Neural crest cell (in vitro differentiated cells): Measurements from ENCODE around the gene CFAP300. TPM values are rescaled to one million over a fixed set of nuclear protein-coding genes. Genes with fewer than 3 reads are reported as not detected.
A peak's percentile ranks its signal among the peaks of the same experiment; 100 is the strongest.

ENCODE experiments used
- DNase-seq: peaks from one replicate; pipeline ENCODE4 v3.0.0; 2021; ENCODE audit warnings: low read depth, mixed read lengths, low spot score
- H3K27ac Mint-ChIP-seq: one replicate; pipeline ENCODE4 v1.8.0; 2021; ENCODE audit warnings: mild to moderate bottlenecking, mixed read lengths; ENCODE audit not compliant: unreplicated experiment
- H3K27me3 Mint-ChIP-seq: 2 replicates; pipeline ENCODE4 v1.8.0; 2021; ENCODE audit warnings: low read depth, mild to moderate bottlenecking, mixed read lengths
- H3K36me3 Mint-ChIP-seq: 2 replicates; pipeline ENCODE4 v1.8.0; 2021; ENCODE audit warnings: low read depth, mild to moderate bottlenecking, mixed read lengths
- H3K4me1 Mint-ChIP-seq: 2 replicates; pipeline ENCODE4 v1.8.0; 2021; ENCODE audit warnings: mixed read lengths
- H3K4me3 Mint-ChIP-seq: one replicate; pipeline ENCODE4 v1.8.0; 2021; ENCODE audit warnings: mild to moderate bottlenecking, mixed read lengths
- H3K9me3 Mint-ChIP-seq: 2 replicates; pipeline ENCODE4 v1.8.0; 2021; ENCODE audit warnings: mixed read lengths
- CTCF ChIP-seq: fragments of 200-600 bp; sonication (generic); conservative IDR thresholded peaks from 2 replicates; pipeline ENCODE4 v1.5.0; 2021; ENCODE audit warnings: antibody characterized with exemption, mild to moderate bottlenecking
- total RNA-seq: library from RNA; stranded (reverse); gene quantifications from 2 replicates; pipeline ENCODE4 v1.2.1, GENCODE V29; 2021

The CFAP300 gene
- total RNA-seq, 1 donor from 2014 or later, result 6.2 TPM

GRCh38 chr11:102111787-102112508 is 64.7 kb downstream of the CFAP300 start:
- Mint-ChIP-seq H3K27ac (peak overlapping the region; percentile 99), H3K4me3 (peak overlapping the region; percentile 100), H3K9me3 (no peaks in the 10 kb centered on the region), H3K27me3 (peaks cover 3% of the 10 kb centered on the region), H3K4me1 (peaks cover 57% of the 10 kb centered on the region), H3K36me3 (no peaks in the 10 kb centered on the region)
- no peak for TF ChIP-seq CTCF
- no peak for DNase-seq

- no peaks in the 10 kb centered on the region for H3K36me3 Mint-ChIP-seq
- DNase-seq, result no peak
- H3K9me3 Mint-ChIP-seq, result no peaks in the 10 kb centered on the region
- peaks cover 3% of the 10 kb centered on the region for H3K27me3 Mint-ChIP-seq
- peak overlapping the region; percentile 99 for H3K27ac Mint-ChIP-seq
- peaks cover 62% of the 10 kb centered on the region for H3K4me1 Mint-ChIP-seq
- TF ChIP-seq CTCF, result no peak
- peak overlapping the region; percentile 100 for H3K4me3 Mint-ChIP-seq
Measured at GRCh38 chr11:102112509-102112821, 65.2 kb downstream of the CFAP300 start.

GRCh38 chr11:102114032-102114431 is 66.8 kb downstream of the CFAP300 start:
- Mint-ChIP-seq H3K27me3 (peaks cover 3% of the 10 kb centered on the region), H3K9me3 (no peaks in the 10 kb centered on the region), H3K27ac (no peak overlapping the region), H3K36me3 (no peaks in the 10 kb centered on the region), H3K4me1 (peaks cover 70% of the 10 kb centered on the region), H3K4me3 (peak overlapping the region; percentile 73)
- no peak for DNase-seq
- TF ChIP-seq CTCF, result no peak

GRCh38 chr11:102115557-102115956 is 68.3 kb downstream of the CFAP300 start:
- no peaks in the 10 kb centered on the region for H3K36me3 Mint-ChIP-seq
- no peak for DNase-seq
- no peaks in the 10 kb centered on the region for H3K27me3 Mint-ChIP-seq
- peaks cover 76% of the 10 kb centered on the region for H3K4me1 Mint-ChIP-seq
- peak overlapping the region; percentile 53 for H3K4me3 Mint-ChIP-seq
- no peak overlapping the region for H3K27ac Mint-ChIP-seq
- TF ChIP-seq CTCF, result no peak
- no peaks in the 10 kb centered on the region for H3K9me3 Mint-ChIP-seq

- no peak for TF ChIP-seq CTCF
- no peaks in the 10 kb centered on the region for H3K36me3 Mint-ChIP-seq
- no peak overlapping the region for H3K27ac Mint-ChIP-seq
- peak overlapping the region; percentile 43 for H3K4me3 Mint-ChIP-seq
- H3K9me3 Mint-ChIP-seq, result no peaks in the 10 kb centered on the region
- no peak for DNase-seq
- no peaks in the 10 kb centered on the region for H3K27me3 Mint-ChIP-seq
- H3K4me1 Mint-ChIP-seq, result peaks cover 79% of the 10 kb centered on the region
Measured at GRCh38 chr11:102116453-102117205, 69.4 kb downstream of the CFAP300 start.
